22Rv1 (cell line): ENCODE measurements around the gene SPINT2.

Experiments
- H3K27ac ChIP-seq: fragments of 450-650 bp; 2 replicates; pipeline ENCODE4 v1.5.1; 2017
- ZFX ChIP-seq: fragments of 450-650 bp; IDR thresholded peaks from 2 replicates; pipeline ENCODE4 v1.6.1; 2017; ENCODE audit warnings: antibody characterized with exemption, borderline replicate concordance
- TF ChIP-seq, protein P1 (sequence below): fragments of 450-650 bp; IDR thresholded peaks from 2 replicates; pipeline ENCODE4 v1.5.1; 2017; ENCODE audit warnings: mild to moderate bottlenecking

SPINT2 gene

GRCh38 chr19:38318660-38319059 is 54.3 kb downstream of the SPINT2 start:
- TF ChIP-seq, protein P1, sequence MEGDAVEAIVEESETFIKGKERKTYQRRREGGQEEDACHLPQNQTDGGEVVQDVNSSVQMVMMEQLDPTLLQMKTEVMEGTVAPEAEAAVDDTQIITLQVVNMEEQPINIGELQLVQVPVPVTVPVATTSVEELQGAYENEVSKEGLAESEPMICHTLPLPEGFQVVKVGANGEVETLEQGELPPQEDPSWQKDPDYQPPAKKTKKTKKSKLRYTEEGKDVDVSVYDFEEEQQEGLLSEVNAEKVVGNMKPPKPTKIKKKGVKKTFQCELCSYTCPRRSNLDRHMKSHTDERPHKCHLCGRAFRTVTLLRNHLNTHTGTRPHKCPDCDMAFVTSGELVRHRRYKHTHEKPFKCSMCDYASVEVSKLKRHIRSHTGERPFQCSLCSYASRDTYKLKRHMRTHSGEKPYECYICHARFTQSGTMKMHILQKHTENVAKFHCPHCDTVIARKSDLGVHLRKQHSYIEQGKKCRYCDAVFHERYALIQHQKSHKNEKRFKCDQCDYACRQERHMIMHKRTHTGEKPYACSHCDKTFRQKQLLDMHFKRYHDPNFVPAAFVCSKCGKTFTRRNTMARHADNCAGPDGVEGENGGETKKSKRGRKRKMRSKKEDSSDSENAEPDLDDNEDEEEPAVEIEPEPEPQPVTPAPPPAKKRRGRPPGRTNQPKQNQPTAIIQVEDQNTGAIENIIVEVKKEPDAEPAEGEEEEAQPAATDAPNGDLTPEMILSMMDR: no peak
- TF ChIP-seq ZFX: no peak
- no peak overlapping the region for H3K27ac ChIP-seq

DNA sequence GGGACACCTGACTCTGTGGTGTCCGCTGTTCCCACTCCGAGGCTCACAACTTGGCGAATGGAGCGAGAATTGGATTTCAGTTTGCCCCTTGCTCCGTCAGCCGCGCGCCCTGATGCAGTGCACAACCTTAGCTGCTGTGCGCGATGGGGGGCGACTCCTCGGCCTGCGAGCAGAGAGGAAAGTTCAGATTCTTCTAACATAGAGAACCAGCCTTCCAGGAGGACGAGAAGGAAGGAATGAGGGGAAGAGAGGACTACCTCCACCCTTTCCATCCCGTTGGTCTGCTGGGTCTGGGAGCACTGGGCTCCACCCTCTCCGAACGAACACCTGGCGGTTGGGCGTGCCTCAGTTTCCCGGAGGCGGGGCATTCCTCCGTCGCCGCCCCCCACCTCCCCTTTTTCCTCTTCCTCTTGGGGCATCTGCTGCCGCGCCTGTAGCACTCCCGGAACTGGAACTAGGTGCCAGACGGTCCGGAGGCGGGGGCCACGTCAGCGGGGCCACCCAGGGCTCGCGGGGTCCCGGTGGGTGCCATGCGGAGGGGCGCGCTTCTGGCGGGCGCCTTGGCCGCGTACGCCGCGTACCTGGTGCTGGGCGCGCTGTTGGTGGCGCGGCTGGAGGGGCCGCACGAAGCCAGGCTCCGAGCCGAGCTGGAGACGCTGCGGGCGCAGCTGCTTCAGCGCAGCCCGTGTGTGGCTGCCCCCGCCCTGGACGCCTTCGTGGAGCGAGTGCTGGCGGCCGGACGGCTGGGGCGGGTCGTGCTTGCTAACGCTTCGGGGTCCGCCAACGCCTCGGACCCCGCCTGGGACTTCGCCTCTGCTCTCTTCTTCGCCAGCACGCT is 55.3 kb downstream of the SPINT2 start, which contains the start of gene KCNK6:
TSS of gene KCNK6 (plus strand) at position 425 of the 838 bp plus-strand sequence. CDS start at position 531, 106 bp downstream.
- TF ChIP-seq, protein P1: no peak
- no peak for TF ChIP-seq ZFX
- no peak within 1 kb of the TSS for H3K27ac ChIP-seq

DNA sequence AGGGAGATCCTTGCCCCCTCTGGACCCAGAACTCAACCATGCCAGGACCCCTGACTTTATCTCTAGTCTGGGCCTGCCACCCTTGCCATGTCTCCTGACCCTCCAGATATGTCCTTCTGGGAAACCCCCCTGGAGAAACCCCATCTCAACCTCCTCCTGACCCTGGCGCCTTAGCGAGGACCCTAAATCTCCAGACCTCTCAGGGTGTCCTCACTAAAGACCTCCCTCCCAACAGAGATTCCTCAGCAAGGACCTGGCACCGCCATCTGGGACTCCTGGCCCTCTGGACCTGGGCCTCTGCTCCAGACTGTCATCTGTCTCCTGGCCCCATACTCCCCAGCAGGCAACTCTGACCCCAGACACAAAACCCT is 56.6 kb downstream of the SPINT2 start:
- no peak for TF ChIP-seq ZFX
- no peak overlapping the region for H3K27ac ChIP-seq

DNA sequence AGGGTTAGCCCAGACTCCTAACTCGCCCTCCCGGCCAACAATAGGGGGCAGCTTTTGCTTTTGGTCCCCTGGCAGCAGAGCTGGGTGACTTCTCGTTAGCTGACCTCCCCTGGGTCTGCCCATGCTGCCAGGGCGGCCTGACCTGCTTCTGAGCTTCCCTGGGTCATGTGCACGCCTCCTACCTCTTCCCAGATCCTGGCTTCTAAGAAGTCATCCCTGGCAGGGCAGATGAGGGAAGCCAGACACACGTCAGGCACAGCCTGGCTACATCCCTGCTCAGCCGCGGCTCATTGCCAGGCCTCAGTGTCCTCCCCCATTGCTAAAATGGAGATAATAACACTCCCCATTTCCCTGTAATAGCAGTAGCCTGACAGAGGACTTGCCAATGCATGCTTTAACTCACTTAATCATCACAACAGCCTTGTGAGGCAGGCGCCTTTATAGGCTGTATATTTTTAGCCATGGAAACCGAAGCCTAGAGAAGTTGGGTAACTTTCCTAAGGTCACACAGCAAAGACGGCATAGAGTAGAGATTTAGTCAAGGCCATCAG is 57.3 kb downstream of the SPINT2 start:
- no peak overlapping the region for H3K27ac ChIP-seq
- TF ChIP-seq, protein P1: no peak
- TF ChIP-seq ZFX: no peak

DNA sequence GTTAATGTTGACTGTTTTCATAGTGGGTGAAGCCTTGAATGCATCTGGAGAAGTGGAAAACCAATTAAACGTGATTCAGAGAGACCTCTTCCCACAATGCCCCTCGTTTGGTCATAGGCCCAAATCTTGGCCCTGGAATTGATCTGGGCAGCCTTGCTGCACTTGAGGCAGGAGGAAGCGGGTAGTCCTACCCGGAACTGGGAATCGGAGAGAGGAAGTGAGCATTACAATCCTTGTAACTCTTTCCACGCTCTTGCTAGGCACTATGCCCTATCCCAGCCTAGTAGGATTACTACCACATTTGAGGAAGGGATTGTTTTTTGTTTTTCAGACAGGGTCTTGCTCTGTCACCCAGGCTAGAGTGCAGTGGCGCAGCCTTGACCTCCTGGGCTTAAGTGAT is 58.9 kb downstream of the SPINT2 start:
- no peak overlapping the region for H3K27ac ChIP-seq
- no peak for TF ChIP-seq ZFX
- TF ChIP-seq, protein P1: no peak

GRCh38 chr19:38324431-38324830 is 60.1 kb downstream of the SPINT2 start:
- no peak overlapping the region for H3K27ac ChIP-seq
- TF ChIP-seq ZFX: no peak
- TF ChIP-seq, protein P1: no peak

DNA sequence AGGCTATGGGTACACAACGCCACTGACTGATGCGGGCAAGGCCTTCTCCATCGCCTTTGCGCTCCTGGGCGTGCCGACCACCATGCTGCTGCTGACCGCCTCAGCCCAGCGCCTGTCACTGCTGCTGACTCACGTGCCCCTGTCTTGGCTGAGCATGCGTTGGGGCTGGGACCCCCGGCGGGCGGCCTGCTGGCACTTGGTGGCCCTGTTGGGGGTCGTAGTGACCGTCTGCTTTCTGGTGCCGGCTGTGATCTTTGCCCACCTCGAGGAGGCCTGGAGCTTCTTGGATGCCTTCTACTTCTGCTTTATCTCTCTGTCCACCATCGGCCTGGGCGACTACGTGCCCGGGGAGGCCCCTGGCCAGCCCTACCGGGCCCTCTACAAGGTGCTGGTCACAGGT is 62.2 kb downstream of the SPINT2 start:
- no peak overlapping the region for H3K27ac ChIP-seq
- no peak for TF ChIP-seq ZFX
- TF ChIP-seq, protein P1: no peak
